ENCODE data around the gene BLOC1S1. TPM values are rescaled to one million over a fixed set of nuclear protein-coding genes. Genes with fewer than 3 reads are reported as not detected.
"Not testable (repeated sequence)": the region's sequence is repeated elsewhere in the genome, so short reads cannot be mapped to it uniquely, and the experiment has no call there.

BLOC1S1 gene
- total RNA-seq, 2 experiments from 2014 or later = 89.9 to 93.6 TPM

GRCh38 chr12:55746174-55746912, 30.5 kb downstream of the BLOC1S1 start:
- CTCF ChIA-PET = interaction anchor here (0.7 to 2.5 kb wide), 4 partner anchors 10 to 1493 kb away, joined by 3 to 10 read pairs (median 4); partner anchors contain the start of gene CD63
- POLR2A ChIA-PET = interaction anchor here (0.7 to 1.4 kb wide), 2 partner anchors 9 to 16 kb away, joined by 3 to 13 read pairs; no protein-coding TSS in a partner anchor

GRCh38 chr12:55746913-55747231, 31.0 kb downstream of the BLOC1S1 start:
- ChIA-PET POLR2A (interaction anchor here (0.7 to 1.4 kb wide), 2 partner anchors 9 to 17 kb away, joined by 3 to 13 read pairs; no protein-coding TSS in a partner anchor), CTCF (interaction anchor here (0.5 to 2.5 kb wide), 6 partner anchors 8 to 1492 kb away, joined by 3 to 10 read pairs (median 4); no protein-coding TSS in a partner anchor)

- POLR2A ChIA-PET = no interaction called here
- CTCF ChIA-PET = interaction anchor here (2.4 to 2.5 kb wide), 2 partner anchors 10 to 48 kb away, joined by 8 to 10 read pairs; no protein-coding TSS in a partner anchor
These were observed 32.6 kb downstream of the BLOC1S1 start for GRCh38 chr12:55748230-55748993.

GRCh38 chr12:55755246-55755645, 39.4 kb downstream of the BLOC1S1 start:
- CTCF ChIA-PET = interaction anchor here (0.6 to 2.8 kb wide), 4 partner anchors 8 to 371 kb away, joined by 3 to 19 read pairs (median 4); no protein-coding TSS in a partner anchor
- POLR2A ChIA-PET = no interaction called here

- POLR2A ChIA-PET = interaction anchor here (0.6 kb wide), 1 partner anchor 347 kb away, joined by 3 read pairs; the partner anchor contains the start of gene PA2G4
- CTCF ChIA-PET = interaction anchor here (1.1 to 1.3 kb wide), 2 partner anchors 14 to 31 kb away, joined by 3 read pairs; no protein-coding TSS in a partner anchor
These were observed 41.9 kb downstream of the BLOC1S1 start for GRCh38 chr12:55757701-55758100.

GRCh38 chr12:55758575-55758974, 42.7 kb downstream of the BLOC1S1 start:
- CTCF ChIA-PET = interaction anchor here (1.3 kb wide), 1 partner anchor 15 kb away, joined by 3 read pairs; no protein-coding TSS in a partner anchor
- POLR2A ChIA-PET = not testable (repeated sequence)

- CTCF ChIA-PET = interaction anchor here (1.2 to 1.3 kb wide), 2 partner anchors 16 to 87 kb away, joined by 3 read pairs; no protein-coding TSS in a partner anchor
- POLR2A ChIA-PET = no interaction called here
These were observed 44.8 kb downstream of the BLOC1S1 start for GRCh38 chr12:55760663-55761062.

GRCh38 chr12:55762646-55763045, 46.8 kb downstream of the BLOC1S1 start:
- ChIA-PET CTCF (no interaction called here), POLR2A (interaction anchor here (0.6 kb wide), 1 partner anchor 1570 kb away, joined by 4 read pairs; no protein-coding TSS in a partner anchor)

- CTCF ChIA-PET = interaction anchor here (0.5 kb wide), 1 partner anchor 197 kb away, joined by 3 read pairs; no protein-coding TSS in a partner anchor
- POLR2A ChIA-PET = no interaction called here
These were observed 50.0 kb downstream of the BLOC1S1 start for GRCh38 chr12:55765736-55766290.

GRCh38 chr12:55767156-55767555, 51.3 kb downstream of the BLOC1S1 start:
- ChIA-PET CTCF (no interaction called here), POLR2A (no interaction called here)

Other genes with a start within 250 kb of the BLOC1S1 start
- gene OR6C70, start 245.9 kb upstream of the BLOC1S1 start, total RNA-seq = not detected
- not detected for gene OR6C68, start 223.7 kb upstream of the BLOC1S1 start, total RNA-seq
- gene OR6C4, start 166.4 kb upstream of the BLOC1S1 start, total RNA-seq = not detected
- gene OR2AP1, start 143.6 kb upstream of the BLOC1S1 start, total RNA-seq = not detected
- gene OR10P1, start 79.2 kb upstream of the BLOC1S1 start, total RNA-seq = not detected
- gene ITGA7, start 8.1 kb upstream of the BLOC1S1 start, total RNA-seq = 1 to 10 TPM; 3.6 to 4.1 TPM
- 1 to 10 TPM; 4.9 to 5.2 TPM for gene RDH5, start 4.3 kb downstream of the BLOC1S1 start, total RNA-seq
- 100 to 1,000 TPM; 190 to 193 TPM for gene CD63, start 13.0 kb downstream of the BLOC1S1 start, total RNA-seq
- gene GDF11, start 27.1 kb downstream of the BLOC1S1 start, total RNA-seq = 10 to 100 TPM; 13.6 to 13.7 TPM
- 10 to 100 TPM; 92.5 to 94.3 TPM for gene SARNP, start 101.7 kb downstream of the BLOC1S1 start, total RNA-seq
- 10 to 100 TPM; 39.6 to 41.0 TPM for gene ORMDL2, start 102.0 kb downstream of the BLOC1S1 start, total RNA-seq
- gene DNAJC14, start 113.5 kb downstream of the BLOC1S1 start, total RNA-seq = 10 to 100 TPM; 37.6 to 38.9 TPM
- gene MMP19, start 126.9 kb downstream of the BLOC1S1 start, total RNA-seq = not detected
- 10 to 100 TPM; 34.8 to 36.2 TPM for gene PYM1, start 211.8 kb downstream of the BLOC1S1 start, total RNA-seq
- 100 to 1,000 TPM; 199 to 219 TPM for gene DGKA, start 215.1 kb downstream of the BLOC1S1 start, total RNA-seq
- under 1 TPM; 0.46 to 0.50 TPM for gene PMEL, start 250.0 kb downstream of the BLOC1S1 start, total RNA-seq